ENCODE results near the gene CACNA1C. TPM values are rescaled to one million over a fixed set of nuclear protein-coding genes. Genes with fewer than 3 reads are reported as not detected.

Gene CACNA1C
- total RNA-seq, 1 donor from 2014 or later, result 0.02 TPM

DNA sequence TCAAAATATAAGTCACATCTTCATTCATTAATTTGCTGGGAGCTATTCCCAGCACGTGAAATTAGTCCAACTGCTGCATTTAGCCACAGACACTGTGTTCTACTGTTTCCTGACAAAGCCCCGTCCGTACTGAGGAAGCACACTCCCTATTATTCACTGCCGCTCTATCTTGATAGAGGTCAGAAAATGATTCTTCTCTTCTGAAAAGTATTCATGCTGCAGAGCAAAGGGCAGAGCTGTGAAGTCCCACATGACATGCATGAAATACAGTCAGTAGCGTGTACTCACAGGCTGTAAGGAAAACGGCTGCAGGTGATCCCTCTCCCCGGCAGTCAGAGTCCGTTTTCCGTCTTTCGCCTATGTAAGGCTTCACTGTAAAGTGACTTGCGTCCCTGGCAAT is 439.4 kb downstream of the CACNA1C start:
- H3K27me3 Mint-ChIP-seq, result peaks cover 22% of the 10 kb centered on the region
- H3K27ac Mint-ChIP-seq, result no peak overlapping the region
- no peaks in the 10 kb centered on the region for H3K9me3 Mint-ChIP-seq
- intact Hi-C loops (cut with micrococcal nuclease), result no loop called here
- H3K4me3 Mint-ChIP-seq, result no peak overlapping the region
- H3K4me1 Mint-ChIP-seq, result no peaks in the 10 kb centered on the region
- ChIA-PET POLR2A (no interaction called here), CTCF (no interaction called here)
- DNase-seq (no peak), ATAC-seq (ENCODE audit: low read depth) (no peak)
- no peaks in the 10 kb centered on the region for H3K36me3 Mint-ChIP-seq (ENCODE audit: low read depth)
- TF ChIP-seq, protein P1, sequence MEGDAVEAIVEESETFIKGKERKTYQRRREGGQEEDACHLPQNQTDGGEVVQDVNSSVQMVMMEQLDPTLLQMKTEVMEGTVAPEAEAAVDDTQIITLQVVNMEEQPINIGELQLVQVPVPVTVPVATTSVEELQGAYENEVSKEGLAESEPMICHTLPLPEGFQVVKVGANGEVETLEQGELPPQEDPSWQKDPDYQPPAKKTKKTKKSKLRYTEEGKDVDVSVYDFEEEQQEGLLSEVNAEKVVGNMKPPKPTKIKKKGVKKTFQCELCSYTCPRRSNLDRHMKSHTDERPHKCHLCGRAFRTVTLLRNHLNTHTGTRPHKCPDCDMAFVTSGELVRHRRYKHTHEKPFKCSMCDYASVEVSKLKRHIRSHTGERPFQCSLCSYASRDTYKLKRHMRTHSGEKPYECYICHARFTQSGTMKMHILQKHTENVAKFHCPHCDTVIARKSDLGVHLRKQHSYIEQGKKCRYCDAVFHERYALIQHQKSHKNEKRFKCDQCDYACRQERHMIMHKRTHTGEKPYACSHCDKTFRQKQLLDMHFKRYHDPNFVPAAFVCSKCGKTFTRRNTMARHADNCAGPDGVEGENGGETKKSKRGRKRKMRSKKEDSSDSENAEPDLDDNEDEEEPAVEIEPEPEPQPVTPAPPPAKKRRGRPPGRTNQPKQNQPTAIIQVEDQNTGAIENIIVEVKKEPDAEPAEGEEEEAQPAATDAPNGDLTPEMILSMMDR (IDR thresholded peaks at IDR 0.05), result no peak

DNA sequence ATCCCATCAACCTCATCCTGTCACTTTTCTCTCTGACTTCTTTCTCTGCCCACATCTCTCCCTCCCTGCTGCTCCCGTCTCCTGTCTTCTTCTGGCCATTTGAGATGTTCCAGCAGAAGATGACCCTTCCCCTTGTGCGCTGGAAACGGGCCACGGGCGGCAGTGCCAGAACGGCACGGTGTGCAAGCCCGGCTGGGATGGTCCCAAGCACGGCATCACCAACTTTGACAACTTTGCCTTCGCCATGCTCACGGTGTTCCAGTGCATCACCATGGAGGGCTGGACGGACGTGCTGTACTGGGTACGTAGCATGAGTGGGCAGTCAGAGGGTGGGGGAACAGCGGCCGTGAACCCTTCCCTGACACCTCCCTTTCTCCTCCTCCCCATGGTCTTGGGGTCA is 440.3 kb downstream of the CACNA1C start:
- no peak for ATAC-seq (ENCODE audit: low read depth)
- CTCF ChIA-PET, result no interaction called here

DNA sequence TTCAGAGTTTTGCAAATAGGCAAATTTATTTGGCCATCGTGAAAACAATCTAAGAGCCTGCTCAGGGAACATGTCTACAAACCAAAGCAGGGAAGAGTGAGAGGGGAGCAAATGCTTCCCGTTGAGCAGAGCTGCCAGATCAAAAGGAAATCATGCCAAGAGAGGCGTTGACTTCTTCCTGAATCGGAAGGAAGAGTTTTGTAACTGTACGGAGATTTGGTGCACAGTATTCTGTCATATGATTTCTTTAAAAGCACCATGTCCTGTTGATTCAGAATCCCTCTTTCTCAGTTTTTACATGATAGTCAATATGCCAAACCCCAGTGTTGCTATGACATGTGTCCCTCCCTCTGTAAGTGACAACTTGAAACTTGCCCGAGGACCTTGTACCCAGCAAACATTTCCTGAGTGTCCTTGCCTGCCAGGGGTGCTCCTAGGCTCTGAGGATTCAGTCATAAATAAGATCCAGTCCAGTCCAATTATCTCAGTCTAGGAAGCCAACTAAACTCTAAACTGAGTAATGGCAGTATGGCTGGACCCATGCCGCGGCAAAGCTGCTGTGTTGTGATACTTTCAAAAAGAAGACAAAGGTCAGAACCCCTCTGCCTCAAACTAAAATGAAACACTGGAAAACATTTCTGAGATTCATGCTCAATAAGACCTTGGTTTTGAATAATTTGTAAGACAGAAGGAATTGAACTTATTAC is 441.9 kb downstream of the CACNA1C start:
- TF ChIP-seq, protein P1 (IDR thresholded peaks at IDR 0.05), result no peak
- DNase-seq, result no peak
- peaks cover 22% of the 10 kb centered on the region for H3K27me3 Mint-ChIP-seq
- intact Hi-C loops (cut with micrococcal nuclease), result no loop called here
- CTCF ChIA-PET, result no interaction called here
- H3K36me3 Mint-ChIP-seq (ENCODE audit: low read depth), result no peaks in the 10 kb centered on the region
- no peak for ATAC-seq (ENCODE audit: low read depth)
- no peaks in the 10 kb centered on the region for H3K9me3 Mint-ChIP-seq
- POLR2A ChIA-PET, result no interaction called here
- no peak overlapping the region for H3K27ac Mint-ChIP-seq
- no peak overlapping the region for H3K4me3 Mint-ChIP-seq
- no peaks in the 10 kb centered on the region for H3K4me1 Mint-ChIP-seq

More for the DNA sequence above, 440.3 kb downstream of the CACNA1C start:
- peaks cover 22% of the 10 kb centered on the region for H3K27me3 Mint-ChIP-seq
- intact Hi-C loops (cut with micrococcal nuclease), result no loop called here
- no peaks in the 10 kb centered on the region for H3K36me3 Mint-ChIP-seq (ENCODE audit: low read depth)
- TF ChIP-seq, protein P1 (IDR thresholded peaks at IDR 0.05), result no peak
- H3K9me3 Mint-ChIP-seq, result no peaks in the 10 kb centered on the region
- no peaks in the 10 kb centered on the region for H3K4me1 Mint-ChIP-seq
- H3K27ac Mint-ChIP-seq, result no peak overlapping the region
- no peak for DNase-seq
- POLR2A ChIA-PET, result no interaction called here
- H3K4me3 Mint-ChIP-seq, result no peak overlapping the region

DNA sequence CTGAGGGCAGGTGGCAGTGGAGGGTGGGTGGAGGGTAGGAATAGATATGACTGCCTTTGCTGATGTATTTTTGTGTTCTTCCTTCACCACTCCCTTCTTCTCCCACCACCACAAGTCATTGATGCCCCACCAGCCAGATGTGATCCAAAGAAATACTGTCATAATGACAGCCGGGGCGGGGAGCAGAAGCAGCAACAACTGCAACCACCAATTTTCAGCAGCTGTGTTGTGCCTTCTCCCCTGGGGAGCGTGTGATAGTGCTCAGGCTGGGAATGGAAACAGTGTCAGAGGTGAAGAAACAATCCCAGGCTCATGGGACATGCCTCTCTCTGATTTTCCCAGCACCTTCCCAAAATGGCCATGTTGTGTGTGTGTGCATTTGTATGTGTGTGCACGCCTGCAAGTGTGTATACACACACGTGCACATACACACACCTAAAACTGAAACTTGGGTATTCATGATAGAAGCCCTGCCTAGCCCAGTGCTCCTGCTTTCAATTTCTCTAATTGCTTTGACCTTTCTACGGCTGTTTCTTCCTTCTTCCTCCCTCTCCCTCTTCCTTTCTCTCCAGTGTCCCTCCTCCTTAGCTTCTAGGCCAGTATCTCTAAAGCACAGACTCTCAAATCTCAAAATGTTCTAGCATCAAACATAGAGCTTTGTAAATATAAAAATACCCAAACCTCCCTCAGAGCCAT is 442.8 kb downstream of the CACNA1C start:
- TF ChIP-seq, protein P1 (IDR thresholded peaks at IDR 0.05), result no peak
- DNase-seq, result no peak
- intact Hi-C loops (cut with micrococcal nuclease), result no loop called here
- ATAC-seq (ENCODE audit: low read depth), result no peak
- H3K9me3 Mint-ChIP-seq, result no peaks in the 10 kb centered on the region
- ChIA-PET CTCF (no interaction called here), POLR2A (no interaction called here)
- H3K4me3 Mint-ChIP-seq, result no peak overlapping the region
- no peaks in the 10 kb centered on the region for H3K36me3 Mint-ChIP-seq (ENCODE audit: low read depth)
- no peak overlapping the region for H3K27ac Mint-ChIP-seq
- no peaks in the 10 kb centered on the region for H3K4me1 Mint-ChIP-seq
- H3K27me3 Mint-ChIP-seq, result peaks cover 22% of the 10 kb centered on the region

DNA sequence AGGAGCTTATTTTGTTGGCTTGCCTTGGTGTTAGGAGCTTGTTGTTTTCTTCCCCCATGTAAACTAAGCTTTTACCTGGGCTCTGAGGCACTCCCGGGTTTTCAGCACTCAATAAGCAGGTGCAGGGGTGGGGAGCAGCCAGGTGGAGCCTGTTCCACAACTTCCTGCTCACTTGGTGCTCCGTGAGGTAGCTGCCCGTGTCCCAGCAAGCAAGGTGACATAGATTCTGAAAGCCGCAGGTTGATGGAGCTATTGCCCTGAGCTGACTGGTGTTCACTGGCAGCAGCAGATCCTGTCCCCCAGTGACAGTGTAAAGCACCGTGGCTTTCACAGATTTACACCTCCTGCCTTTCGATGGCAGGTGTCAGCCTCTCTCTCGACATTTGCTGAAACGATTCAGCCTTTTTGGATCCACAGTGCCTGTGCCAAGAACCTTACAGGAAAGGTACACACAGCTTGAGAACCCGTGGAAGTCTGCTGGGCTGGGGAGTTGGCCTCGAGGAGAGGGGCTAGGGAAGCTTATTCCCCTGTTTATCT is 446.2 kb downstream of the CACNA1C start:
- Mint-ChIP-seq H3K27me3 (peaks cover 22% of the 10 kb centered on the region), H3K9me3 (no peaks in the 10 kb centered on the region), H3K4me1 (no peaks in the 10 kb centered on the region), H3K36me3 (ENCODE audit: low read depth) (no peaks in the 10 kb centered on the region), H3K4me3 (no peak overlapping the region), H3K27ac (no peak overlapping the region)
- ChIA-PET POLR2A (no interaction called here), CTCF (no interaction called here)
- TF ChIP-seq, protein P1 (IDR thresholded peaks at IDR 0.05), result no peak
- ATAC-seq (ENCODE audit: low read depth) (no peak), DNase-seq (no peak)
- intact Hi-C loops (cut with micrococcal nuclease), result no loop called here

Measured in activated B cell treated with CpG ODN at 0.5 μM for 24 hours (primary cell).